Breast epithelium (tissue), 4 donors: ENCODE results near the gene KCNK10. TPM values are rescaled to one million over a fixed set of nuclear protein-coding genes. Genes with fewer than 3 reads are reported as not detected.

ENCODE experiments used
- DNase-seq, 2 donors: peaks; one replicate each; pipeline ENCODE4 v3.0.0-alpha.2; 2019; ENCODE audit warnings: low spot score in 2 of 2
- H3K27ac ChIP-seq, 2 donors: fragments of 200-600 bp; sonication (generic) in 1 of 2; one replicate each; pipeline ENCODE4 v1.5.1; 2016 to 2019; ENCODE audit warnings: mild to moderate bottlenecking in 1 of 2
- H3K27me3 ChIP-seq, 2 donors: fragments of 200-600 bp; sonication (generic) in 1 of 2; one replicate each; pipeline versions ENCODE4 v1.5.1 to v1.6.0; 2017 to 2019; ENCODE audit warnings: control low read depth in 1 of 2, mild to moderate bottlenecking in 1 of 2
- H3K36me3 ChIP-seq: fragments of 200-600 bp; one replicate; pipeline ENCODE4 v1.5.1; 2019
- H3K4me1 ChIP-seq, 2 donors: fragments of 200-600 bp; sonication (generic); one replicate each; pipeline ENCODE4 v1.5.1; 2016 to 2019; ENCODE audit warnings: control low read depth in 1 of 2
- H3K4me3 ChIP-seq, 3 donors: fragments of 200-600 bp; sonication (generic); 1 replicate in 2 of 3; 2 replicates in 1 of 3; pipeline ENCODE4 v1.5.1; 2016 to 2019; ENCODE audit warnings: mild to moderate bottlenecking in 3 of 3, moderate library complexity in 2 of 3
- H3K9me3 ChIP-seq, 2 donors: fragments of 200-600 bp; sonication (generic) in 1 of 2; one replicate each; pipeline ENCODE4 v1.5.1; 2016 to 2019; ENCODE audit warnings: control low read depth in 1 of 2
- POLR2A ChIP-seq: fragments of 450-650 bp; IDR thresholded peaks from one replicate; pipeline ENCODE4 v1.6.1; 2016; ENCODE audit warnings: antibody characterized with exemption, mild to moderate bottlenecking, moderate library complexity
- POLR2AphosphoS5 ChIP-seq, 3 donors: sonication (generic); formaldehyde crosslinking; IDR thresholded peaks; one replicate each; pipeline ENCODE4 v1.6.1; 2017; ENCODE audit warnings: antibody characterized with exemption in 3 of 3
- intact Hi-C: fragments of 100-400 bp; cut with DNase I; formaldehyde crosslinking; loops from one replicate; pipeline ENCODE4 v1.15.1; 2023; ENCODE audit warnings: low total_unique reads
- total RNA-seq, 3 donors: library from RNA; depleted of rRNA; stranded (reverse); fragments of >200 nt; gene quantifications; one replicate each; pipeline ENCODE4 v1.1.0, GENCODE V29; 2016
- TF ChIP-seq, protein P1 (sequence below), 3 donors: fragments of 450-650 bp; IDR thresholded peaks; one replicate each; pipeline ENCODE4 v1.5.1; 2016 to 2017; ENCODE audit warnings: antibody characterized with exemption in 3 of 3, mild to moderate bottlenecking in 3 of 3, moderate library complexity in 3 of 3

KCNK10 gene
- total RNA-seq, 3 donors from 2014 or later: 0.33 TPM; not detected in 2

DNA sequence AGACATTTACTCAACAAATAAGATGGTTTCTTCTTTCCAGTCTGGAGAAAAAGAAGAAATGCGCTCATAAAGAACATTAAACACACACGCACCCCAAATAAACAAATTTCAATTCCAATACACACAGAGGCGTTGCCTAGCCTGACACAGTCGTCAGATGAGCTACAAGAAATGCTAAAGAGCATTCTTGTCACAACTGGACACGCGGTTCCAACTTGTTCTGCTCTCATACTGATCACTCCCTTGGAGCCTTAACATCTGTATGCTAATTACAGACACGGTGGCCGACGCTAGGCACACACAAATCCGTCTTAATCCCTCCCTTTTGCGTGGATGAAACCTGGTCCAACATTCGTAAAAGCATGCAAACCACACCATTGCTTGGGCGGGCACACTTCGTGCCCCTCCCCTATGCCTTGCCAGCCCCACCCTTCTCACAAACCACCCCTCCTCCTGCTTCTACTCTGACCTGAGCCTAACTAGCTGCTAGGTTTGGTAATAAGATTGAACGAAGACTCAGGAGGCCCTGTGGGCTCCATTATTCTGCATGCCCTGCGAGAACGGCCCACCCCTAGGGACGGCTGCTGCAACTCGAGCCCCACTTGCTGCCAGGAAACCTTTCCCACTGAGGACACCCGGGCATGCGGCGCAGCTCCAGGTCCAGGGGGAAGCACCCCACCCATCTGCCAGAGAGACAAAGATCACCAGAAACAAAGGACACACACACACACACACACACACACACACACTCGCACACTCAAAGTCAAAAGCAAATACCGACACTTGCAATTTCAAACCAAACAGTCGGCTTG lies 1.2 kb downstream of the KCNK10 start:
- TF ChIP-seq POLR2AphosphoS5 (IDR thresholded peaks at IDR 0.05): no peak
- TF ChIP-seq POLR2A: no peak
- TF ChIP-seq, protein P1, sequence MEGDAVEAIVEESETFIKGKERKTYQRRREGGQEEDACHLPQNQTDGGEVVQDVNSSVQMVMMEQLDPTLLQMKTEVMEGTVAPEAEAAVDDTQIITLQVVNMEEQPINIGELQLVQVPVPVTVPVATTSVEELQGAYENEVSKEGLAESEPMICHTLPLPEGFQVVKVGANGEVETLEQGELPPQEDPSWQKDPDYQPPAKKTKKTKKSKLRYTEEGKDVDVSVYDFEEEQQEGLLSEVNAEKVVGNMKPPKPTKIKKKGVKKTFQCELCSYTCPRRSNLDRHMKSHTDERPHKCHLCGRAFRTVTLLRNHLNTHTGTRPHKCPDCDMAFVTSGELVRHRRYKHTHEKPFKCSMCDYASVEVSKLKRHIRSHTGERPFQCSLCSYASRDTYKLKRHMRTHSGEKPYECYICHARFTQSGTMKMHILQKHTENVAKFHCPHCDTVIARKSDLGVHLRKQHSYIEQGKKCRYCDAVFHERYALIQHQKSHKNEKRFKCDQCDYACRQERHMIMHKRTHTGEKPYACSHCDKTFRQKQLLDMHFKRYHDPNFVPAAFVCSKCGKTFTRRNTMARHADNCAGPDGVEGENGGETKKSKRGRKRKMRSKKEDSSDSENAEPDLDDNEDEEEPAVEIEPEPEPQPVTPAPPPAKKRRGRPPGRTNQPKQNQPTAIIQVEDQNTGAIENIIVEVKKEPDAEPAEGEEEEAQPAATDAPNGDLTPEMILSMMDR (IDR thresholded peaks at IDR 0.05): no peak
- Histone ChIP-seq H3K27me3 (peaks cover 0 to 72% of the 10 kb centered on the region in 2 donors), H3K4me1 (peaks cover 4 to 5% of the 10 kb centered on the region in 2 donors), H3K36me3 (no peaks in the 10 kb centered on the region), H3K9me3 (no peaks in the 10 kb centered on the region), H3K27ac (no peak overlapping the region), H3K4me3 (no peak overlapping the region)
- DNase-seq: no peak
- intact Hi-C loops: no loop called here

- no peak for TF ChIP-seq POLR2A
- no peak for TF ChIP-seq POLR2AphosphoS5 (IDR thresholded peaks at IDR 0.05)
- TF ChIP-seq, protein P1 (IDR thresholded peaks at IDR 0.05): no peak
- Histone ChIP-seq H3K4me3 (no peak overlapping the region), H3K27me3 (peaks cover 0 to 46% of the 10 kb centered on the region in 2 donors), H3K36me3 (no peaks in the 10 kb centered on the region), H3K9me3 (peaks cover 0 to 2% of the 10 kb centered on the region in 2 donors), H3K27ac (no peak overlapping the region), H3K4me1 (peaks cover 4 to 5% of the 10 kb centered on the region in 2 donors)
- DNase-seq: no peak
- intact Hi-C loops: no loop called here
Observed at GRCh38 chr14:88318406-88318805, 4.7 kb downstream of the KCNK10 start.

DNA sequence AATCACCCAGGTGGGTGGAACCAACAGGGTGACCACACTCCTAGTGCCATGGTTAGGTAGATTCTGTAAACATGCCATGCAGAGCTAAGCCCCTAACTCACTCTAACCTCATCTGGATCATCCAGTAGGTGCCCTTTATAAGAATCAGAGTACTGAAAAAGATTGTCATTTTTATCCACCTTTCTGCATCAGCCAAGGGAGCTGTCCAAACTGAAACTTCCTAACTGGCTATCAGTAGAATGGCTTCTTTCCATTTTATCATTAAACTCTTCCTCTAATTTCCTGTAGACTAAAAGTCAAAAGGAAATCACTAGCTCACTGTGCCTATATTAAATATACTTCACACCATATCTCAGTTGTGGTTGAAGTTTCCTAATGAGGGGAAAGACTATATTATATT lies 6.5 kb downstream of the KCNK10 start:
- TF ChIP-seq POLR2A (no peak), POLR2AphosphoS5 (IDR thresholded peaks at IDR 0.05) (no peak)
- TF ChIP-seq, protein P1 (IDR thresholded peaks at IDR 0.05): no peak
- Histone ChIP-seq H3K27me3 (peaks cover 0 to 28% of the 10 kb centered on the region in 2 donors), H3K9me3 (peaks cover 0 to 5% of the 10 kb centered on the region in 2 donors), H3K36me3 (no peaks in the 10 kb centered on the region), H3K27ac (no peak overlapping the region), H3K4me1 (no peaks in the 10 kb centered on the region), H3K4me3 (no peak overlapping the region)
- DNase-seq: no peak
- intact Hi-C loops: no loop called here

DNA sequence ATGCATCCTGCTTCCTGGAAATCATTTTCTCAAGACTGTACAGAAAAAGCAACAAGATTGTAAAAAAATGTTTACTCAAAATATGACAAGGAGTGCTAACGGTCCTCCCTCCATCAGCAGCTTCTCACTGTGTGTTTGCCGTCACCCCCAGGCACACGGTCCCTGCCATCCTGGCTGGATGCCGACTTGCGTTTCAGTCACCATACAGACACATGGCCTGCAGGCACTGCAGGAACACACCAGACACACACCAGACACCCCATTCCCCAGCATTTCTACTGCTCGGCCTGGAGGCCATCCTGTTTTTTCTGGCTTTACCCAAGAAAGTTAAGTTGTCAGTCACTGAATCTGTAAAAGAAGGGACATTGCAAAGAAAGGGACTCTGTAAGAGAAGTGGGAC lies 10.8 kb downstream of the KCNK10 start:
- peaks cover 0 to 7% of the 10 kb centered on the region in 2 donors for H3K27me3 ChIP-seq
- H3K9me3 ChIP-seq: peaks cover 0 to 5% of the 10 kb centered on the region in 2 donors
- no peak for TF ChIP-seq POLR2A
- TF ChIP-seq, protein P1 (IDR thresholded peaks at IDR 0.05): no peak
- no peak for TF ChIP-seq POLR2AphosphoS5 (IDR thresholded peaks at IDR 0.05)
- H3K4me3 ChIP-seq: no peak overlapping the region
- no peak overlapping the region for H3K27ac ChIP-seq
- intact Hi-C loops: no loop called here
- H3K4me1 ChIP-seq: no peaks in the 10 kb centered on the region
- no peaks in the 10 kb centered on the region for H3K36me3 ChIP-seq
- no peak for DNase-seq

GRCh38 chr14:88311780-88312179 lies 11.3 kb downstream of the KCNK10 start:
- intact Hi-C loops: no loop called here
- Histone ChIP-seq H3K4me1 (no peaks in the 10 kb centered on the region), H3K36me3 (no peaks in the 10 kb centered on the region), H3K27me3 (peaks cover 0 to 7% of the 10 kb centered on the region in 2 donors), H3K27ac (no peak overlapping the region), H3K9me3 (peaks cover 0 to 5% of the 10 kb centered on the region in 2 donors), H3K4me3 (no peak overlapping the region)
- TF ChIP-seq POLR2A (no peak), POLR2AphosphoS5 (IDR thresholded peaks at IDR 0.05) (no peak)
- TF ChIP-seq, protein P1 (IDR thresholded peaks at IDR 0.05): no peak
- DNase-seq: no peak
